GM18907 (cell line): ENCODE data around the gene ATXN10.
"Not testable (repeated sequence)": the region's sequence is repeated elsewhere in the genome, so short reads cannot be mapped to it uniquely, and the experiment has no call there.

ENCODE experiments used
- ATAC-seq: cut with Tn5 transposase; IDR thresholded peaks from one replicate; pipeline ENCODE4 v1.9.1; 2021; ENCODE audit warnings: mild to moderate bottlenecking, moderate library complexity; ENCODE audit not compliant: unreplicated experiment

Gene ATXN10

DNA sequence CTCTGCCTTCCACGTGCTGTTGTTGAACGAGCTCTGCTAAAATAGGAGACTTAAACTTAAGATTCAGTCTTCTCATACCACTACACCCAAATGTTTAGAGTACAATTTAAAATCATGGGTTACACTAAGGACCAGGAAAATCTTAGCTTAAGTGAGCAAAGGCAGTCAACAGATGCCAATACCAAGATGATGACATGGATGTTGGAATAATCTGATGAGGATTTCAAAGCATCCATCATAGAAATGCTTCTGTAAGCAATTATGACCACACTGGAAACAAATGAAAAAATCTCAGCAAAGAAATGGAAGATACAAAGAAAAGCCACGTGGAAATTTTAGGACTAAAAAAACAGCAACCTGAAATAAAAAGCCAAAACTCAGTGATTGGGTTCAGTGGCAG lies 109.8 kb downstream of the ATXN10 start:
- ATAC-seq: no peak

DNA sequence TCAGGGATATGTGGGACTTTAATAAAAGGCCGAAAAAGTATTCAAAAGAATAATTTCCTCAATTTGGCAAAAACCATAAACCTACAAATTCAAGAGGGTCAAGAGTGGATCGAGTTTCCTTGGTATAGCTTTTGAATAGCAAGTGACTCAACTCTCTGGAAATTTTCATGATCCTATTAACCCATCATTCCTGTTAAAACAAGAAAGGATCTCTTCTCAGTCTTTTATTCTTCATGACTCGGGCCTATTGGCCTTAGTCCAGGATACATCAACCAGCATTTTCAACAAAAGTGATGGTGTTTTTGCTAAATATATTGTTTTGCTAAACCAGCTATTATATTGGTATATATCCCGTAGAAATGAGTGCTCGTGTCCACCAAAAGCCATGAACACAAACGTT lies 110.3 kb downstream of the ATXN10 start:
- no peak for ATAC-seq

DNA sequence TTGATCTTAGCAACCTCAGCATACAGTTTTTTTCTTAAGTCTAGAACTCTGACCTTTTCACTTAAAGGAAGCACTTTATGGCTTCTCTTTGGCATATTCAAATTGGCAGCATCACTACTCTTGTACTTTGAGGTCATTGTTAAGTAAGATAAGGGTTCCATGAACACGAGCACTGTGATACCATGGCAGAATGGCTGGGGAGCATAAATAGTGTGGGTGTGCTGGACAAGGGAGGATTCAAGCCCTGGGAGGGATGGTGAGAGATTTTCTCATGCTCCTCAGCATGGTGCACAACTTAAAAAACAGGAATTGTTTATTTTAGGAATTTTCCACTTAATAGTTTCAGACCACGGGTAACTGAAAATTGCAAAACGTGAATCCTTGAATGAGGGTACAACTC lies 111.4 kb downstream of the ATXN10 start:
- no peak for ATAC-seq

GRCh38 chr22:45783690-45784089 lies 112.1 kb downstream of the ATXN10 start:
- no peak for ATAC-seq

DNA sequence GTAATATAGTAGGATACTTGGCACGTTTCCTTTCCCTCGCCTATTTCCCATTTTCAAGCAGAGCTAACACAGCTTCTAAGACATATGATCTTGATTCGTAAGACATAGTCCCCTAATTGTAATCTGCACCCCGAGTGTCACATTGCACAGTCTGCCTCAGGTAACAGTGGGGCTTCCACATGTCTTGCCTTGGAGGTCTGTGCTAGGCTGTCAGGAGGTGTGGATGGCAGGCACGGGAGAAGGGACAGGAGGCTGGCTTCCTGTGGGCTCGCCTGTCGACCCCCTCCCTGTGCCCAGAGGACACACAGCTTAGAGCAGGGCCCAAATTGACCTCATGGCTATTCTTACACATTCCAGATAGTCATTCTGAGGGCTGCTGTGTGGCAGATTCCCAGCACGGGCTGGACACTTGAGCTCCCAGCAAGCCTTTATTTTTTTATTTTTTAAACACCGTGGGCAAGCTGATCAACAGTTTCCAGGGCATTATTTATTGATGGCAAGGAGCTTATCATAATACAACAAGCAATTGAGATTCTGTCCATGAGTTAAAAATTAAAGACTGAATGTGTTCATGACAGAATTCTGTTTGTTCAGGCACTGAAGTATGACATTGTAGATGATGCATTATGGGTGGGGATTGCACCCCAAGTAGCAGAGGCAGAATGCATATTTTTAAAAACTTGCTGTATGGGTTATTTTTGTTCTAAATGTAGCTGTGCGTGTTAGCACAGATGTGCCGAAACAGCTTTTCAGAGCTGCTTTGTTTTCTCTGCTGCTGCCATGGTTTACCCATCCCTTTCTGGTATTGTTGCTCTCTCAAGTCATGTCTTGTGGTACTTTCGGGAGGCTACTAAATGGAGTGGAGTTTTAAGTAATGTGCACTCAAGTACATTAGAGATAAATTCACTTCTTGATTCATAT lies 113.0 kb downstream of the ATXN10 start:
- ATAC-seq: no peak

- ATAC-seq: no peak
Measured at GRCh38 chr22:45785458-45785857, 113.8 kb downstream of the ATXN10 start.

DNA sequence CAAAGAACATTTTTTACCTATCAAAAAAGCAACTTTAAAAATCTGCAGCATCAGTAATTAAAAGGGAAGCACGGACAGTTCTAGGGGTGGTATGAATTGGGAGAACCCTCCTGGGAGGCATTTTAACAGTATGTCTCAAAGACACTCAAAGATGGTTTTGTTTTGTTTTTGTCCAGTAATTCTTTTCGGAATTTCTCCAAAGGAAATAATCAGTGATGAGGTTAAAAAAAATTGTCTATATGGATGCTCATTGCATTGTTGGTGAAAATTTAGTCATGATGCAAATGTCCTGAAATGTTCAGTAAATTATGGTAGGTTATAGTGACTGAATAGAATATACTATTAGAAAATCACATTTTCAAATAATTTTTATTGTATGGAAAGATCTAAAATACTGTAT lies 115.1 kb downstream of the ATXN10 start:
- no peak for ATAC-seq

DNA sequence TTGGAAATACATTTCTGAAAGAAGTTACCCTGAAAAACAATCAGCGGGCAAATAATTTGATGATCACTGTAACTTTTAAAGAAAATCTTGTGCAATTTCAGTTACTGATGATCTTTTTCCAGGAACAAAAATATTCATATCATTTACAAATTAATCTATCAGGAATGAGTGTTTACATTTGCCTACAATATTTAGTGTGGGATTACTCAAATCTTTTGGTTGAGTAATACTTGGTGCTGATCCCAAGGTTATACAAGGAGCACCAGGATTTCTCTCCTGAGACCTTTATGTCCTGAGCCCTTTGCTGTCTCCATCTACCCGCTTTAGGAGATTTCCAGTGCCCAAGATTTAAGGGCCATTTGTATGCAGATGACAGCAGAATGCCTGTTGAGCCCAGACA lies 116.1 kb downstream of the ATXN10 start:
- no peak for ATAC-seq

DNA sequence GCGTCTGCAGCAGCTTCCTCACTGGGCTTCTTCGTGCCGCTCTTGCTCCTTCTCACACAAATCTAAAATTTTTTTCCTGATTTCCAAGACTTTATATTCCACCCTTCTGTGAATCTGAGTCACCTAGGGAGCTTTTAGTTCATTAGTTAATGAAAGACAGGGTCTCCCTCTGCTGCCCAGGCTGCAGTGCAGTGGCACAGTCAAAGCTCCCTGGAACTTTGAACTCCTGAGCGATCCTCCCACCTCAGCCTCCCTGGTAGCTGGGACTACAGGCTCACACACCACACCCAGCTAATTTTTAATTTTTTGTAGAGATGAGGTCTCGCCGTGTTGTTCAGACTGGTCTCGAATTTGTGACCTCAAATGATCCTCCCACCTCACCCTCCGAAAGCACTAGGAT lies 116.9 kb downstream of the ATXN10 start:
- ATAC-seq: no peak

GRCh38 chr22:45790401-45790800 lies 118.8 kb downstream of the ATXN10 start:
- no peak for ATAC-seq

DNA sequence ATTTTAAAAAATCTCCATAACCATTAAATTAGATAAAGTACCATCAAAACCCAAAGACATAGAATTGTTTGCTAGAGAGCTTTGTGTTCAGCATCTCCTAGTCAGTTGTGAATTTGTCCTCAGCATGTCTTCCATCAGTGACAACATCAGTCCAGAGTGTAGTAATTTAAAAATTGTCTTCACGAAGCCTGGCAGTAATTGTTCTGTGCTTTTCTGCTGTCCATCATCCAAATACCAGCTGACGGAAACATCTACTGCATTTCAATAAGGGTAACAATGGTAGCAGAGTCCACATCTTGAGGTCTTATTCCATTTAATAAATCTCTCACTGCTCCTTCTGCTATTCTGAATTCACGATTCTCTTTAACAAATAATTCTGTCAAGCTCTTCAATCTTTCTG lies 121.5 kb downstream of the ATXN10 start:
- ATAC-seq: no peak

DNA sequence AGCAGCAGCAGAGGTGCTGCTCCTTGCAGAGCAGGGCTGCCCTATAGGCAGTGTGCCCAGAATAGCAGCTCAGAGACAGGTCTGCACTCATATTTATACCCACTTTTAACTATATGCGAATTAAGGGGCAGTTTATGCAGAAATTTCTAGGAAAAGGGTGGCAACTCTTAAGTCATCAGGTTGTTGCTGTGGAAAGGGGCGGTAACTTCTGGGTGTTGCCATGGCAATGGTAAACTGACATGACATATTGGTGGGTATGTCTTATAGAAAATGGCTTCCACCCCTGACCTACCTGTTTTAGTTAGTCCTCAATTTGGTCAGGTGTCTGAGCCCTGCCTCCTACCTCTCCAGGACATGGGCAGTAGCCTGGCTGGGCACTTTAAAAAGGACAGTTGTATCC lies 122.3 kb downstream of the ATXN10 start:
- ATAC-seq: no peak

- ATAC-seq: not testable (repeated sequence)
Measured at GRCh38 chr22:45796009-45796408, 124.4 kb downstream of the ATXN10 start.

GRCh38 chr22:45799291-45799690 lies 127.7 kb downstream of the ATXN10 start:
- ATAC-seq: no peak

DNA sequence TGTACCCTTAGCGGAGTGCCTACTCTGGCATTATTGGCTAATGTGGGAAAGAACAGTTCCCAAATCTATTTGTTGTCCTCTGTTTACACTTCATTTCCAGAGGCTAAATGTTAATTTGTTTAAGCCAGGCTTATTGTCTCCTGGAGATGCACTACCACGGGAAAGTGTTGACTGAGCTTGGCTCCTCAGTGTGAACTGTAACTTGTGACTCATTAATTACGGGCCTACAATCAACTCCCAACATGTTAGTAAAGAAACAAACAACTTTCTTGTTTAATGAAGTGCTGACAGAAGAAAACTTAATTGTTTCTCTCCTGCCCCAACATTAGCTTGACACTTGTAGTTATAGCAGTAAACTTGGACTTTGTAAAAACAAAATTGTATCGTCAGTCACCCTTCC lies 130.4 kb downstream of the ATXN10 start:
- ATAC-seq: no peak

DNA sequence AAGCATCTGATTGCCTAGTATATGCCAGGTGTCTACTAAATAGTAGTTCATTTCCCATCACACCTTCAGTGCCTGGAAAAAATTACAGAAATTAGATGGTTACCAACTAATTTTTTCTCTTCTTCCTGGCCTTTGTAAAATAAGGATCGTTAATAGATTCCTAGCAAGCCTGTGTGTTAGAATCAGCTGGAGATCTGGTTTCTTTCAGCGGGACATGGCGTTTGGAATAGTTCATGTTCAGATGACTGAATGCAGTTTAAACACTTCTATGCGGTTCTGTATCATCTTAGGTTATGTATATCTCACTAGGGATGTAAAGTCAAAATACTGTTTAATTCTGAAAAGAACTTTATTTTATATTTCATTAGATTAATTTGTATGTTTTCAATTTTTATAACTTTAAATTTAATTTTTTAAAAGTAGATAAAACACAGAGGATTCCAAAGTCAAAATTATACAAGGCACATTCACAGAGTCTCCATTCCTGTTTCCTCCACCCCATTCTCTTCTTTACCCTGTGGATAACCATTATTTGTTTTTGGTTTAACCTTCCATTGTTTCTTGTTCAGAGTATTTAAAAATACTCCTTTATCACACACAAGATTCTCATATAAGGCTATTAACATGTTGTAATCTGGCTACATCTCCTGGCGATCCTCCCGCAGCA lies 132.8 kb downstream of the ATXN10 start:
- ATAC-seq: no peak

DNA sequence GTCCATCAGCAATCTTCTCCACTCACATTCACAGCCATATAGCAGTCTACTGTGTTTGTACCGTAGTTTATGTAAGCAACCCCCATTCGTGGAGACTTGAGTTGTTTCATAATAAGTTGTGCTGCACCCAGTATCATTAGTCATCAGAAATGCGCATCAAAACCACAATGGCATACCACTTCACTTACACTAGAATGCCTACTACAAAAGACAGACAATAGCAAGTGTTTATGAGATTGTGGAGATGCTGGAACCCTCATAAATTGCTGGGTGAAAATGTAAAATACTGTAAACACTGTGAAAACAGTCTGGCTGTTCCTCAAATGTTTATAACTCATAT lies 133.3 kb downstream of the ATXN10 start:
- ATAC-seq: no peak

DNA sequence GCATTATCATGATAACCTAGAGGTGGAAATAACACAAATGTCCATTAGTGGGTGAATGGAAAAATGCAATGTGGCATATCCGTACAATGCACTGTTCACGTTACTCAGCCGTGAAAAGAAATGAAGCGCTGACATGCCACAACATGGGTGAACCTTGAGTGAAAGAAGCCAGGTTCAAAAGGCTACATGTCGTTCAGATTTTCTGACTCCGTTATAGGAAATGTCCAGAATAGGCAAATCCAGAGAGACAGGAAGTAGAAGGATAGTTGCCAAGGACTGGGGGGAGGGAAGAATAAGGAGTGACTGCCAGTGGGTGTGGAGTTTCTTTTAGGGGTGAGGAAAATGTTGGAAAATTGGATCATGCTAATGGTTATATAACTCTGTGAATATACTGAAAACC lies 133.8 kb downstream of the ATXN10 start:
- ATAC-seq: no peak

- no peak for ATAC-seq
Measured at GRCh38 chr22:45807156-45807915, 135.7 kb downstream of the ATXN10 start.

- no peak for ATAC-seq
Measured at GRCh38 chr22:45812910-45813309, 141.3 kb downstream of the ATXN10 start.

GRCh38 chr22:45814198-45814597 lies 142.6 kb downstream of the ATXN10 start:
- no peak for ATAC-seq

DNA sequence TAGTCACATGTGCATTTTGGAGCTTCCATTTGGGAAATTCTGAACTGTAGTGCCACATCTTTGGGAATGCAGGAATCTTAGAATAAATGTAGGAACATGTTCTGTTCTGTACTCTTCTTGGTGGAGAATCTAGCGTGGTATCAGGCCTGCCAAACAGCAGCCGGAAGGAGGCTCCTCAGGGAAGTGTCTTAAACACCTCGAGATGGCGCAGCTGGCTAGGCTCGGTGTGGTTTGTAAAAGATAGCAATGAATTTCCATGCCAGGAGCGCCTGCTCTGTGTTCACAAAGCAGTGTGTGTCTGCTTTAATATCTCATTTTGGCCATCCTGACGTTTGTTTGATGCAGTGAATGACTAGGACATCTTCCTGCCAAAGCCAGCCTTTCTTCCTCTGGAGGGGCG lies 145.1 kb downstream of the ATXN10 start:
- ATAC-seq: no peak
